ENCODE data around the gene PAK1. TPM values are rescaled to one million over a fixed set of nuclear protein-coding genes. Genes with fewer than 3 reads are reported as not detected.
"Not testable (repeated sequence)": the region's sequence is repeated elsewhere in the genome, so short reads cannot be mapped to it uniquely, and the experiment has no call there.

The PAK1 gene
- total RNA-seq, 2 donors from 2014 or later: 110 to 124 TPM

- intact Hi-C loops (cut with DNase I, micrococcal nuclease): no loop called here
- DNase-seq (no peak), ATAC-seq (no peak)
Measured at GRCh38 chr11:77340501-77340900, 133.4 kb downstream of the PAK1 start.

GRCh38 chr11:77332259-77332658 is 141.6 kb downstream of the PAK1 start:
- ATAC-seq (no peak), DNase-seq (no peak)
- intact Hi-C loops (cut with DNase I, micrococcal nuclease): no loop called here

GRCh38 chr11:77325159-77325558 is 148.7 kb downstream of the PAK1 start:
- intact Hi-C loops (cut with DNase I, micrococcal nuclease): no loop called here
- no peak for ATAC-seq
- DNase-seq: no peak

GRCh38 chr11:77324508-77324907 is 149.4 kb downstream of the PAK1 start:
- no peak for DNase-seq
- intact Hi-C loops (cut with DNase I, micrococcal nuclease): no loop called here
- ATAC-seq: no peak

GRCh38 chr11:77322926-77323590 is 150.8 kb downstream of the PAK1 start:
- no peak for DNase-seq
- intact Hi-C loops (cut with DNase I, micrococcal nuclease): no loop called here
- no peak for ATAC-seq

- intact Hi-C loops (cut with DNase I, micrococcal nuclease): no loop called here
- no peak for DNase-seq
- no peak for ATAC-seq
Measured at GRCh38 chr11:77322506-77322905, 151.4 kb downstream of the PAK1 start.

- DNase-seq (no peak), ATAC-seq (no peak)
- intact Hi-C loops (cut with DNase I, micrococcal nuclease): no loop called here
Measured at GRCh38 chr11:77320351-77320750, 153.5 kb downstream of the PAK1 start.

- intact Hi-C loops (cut with DNase I, micrococcal nuclease): no loop called here
- ATAC-seq (no peak), DNase-seq (no peak)
Measured at GRCh38 chr11:77318600-77318999, 155.3 kb downstream of the PAK1 start.

GRCh38 chr11:77316733-77317342 is 157.1 kb downstream of the PAK1 start:
- intact Hi-C loops (cut with DNase I, micrococcal nuclease): no loop called here
- DNase-seq (no peak), ATAC-seq (no peak)

GRCh38 chr11:77312107-77312506 is 161.8 kb downstream of the PAK1 start:
- DNase-seq: no peak
- no peak for ATAC-seq
- intact Hi-C loops (cut with DNase I, micrococcal nuclease): no loop called here

- ATAC-seq (no peak), DNase-seq (no peak)
- intact Hi-C loops (cut with DNase I, micrococcal nuclease): no loop called here
Measured at GRCh38 chr11:77311701-77312100, 162.2 kb downstream of the PAK1 start.

GRCh38 chr11:77310721-77311120 is 163.2 kb downstream of the PAK1 start:
- intact Hi-C loops (cut with DNase I, micrococcal nuclease): no loop called here
- ATAC-seq (no peak), DNase-seq (no peak)

GRCh38 chr11:77309401-77310085 is 164.4 kb downstream of the PAK1 start:
- intact Hi-C loops (cut with DNase I, micrococcal nuclease): no loop called here
- ATAC-seq (no peak), DNase-seq (no peak)

- ATAC-seq: no peak
- intact Hi-C loops (cut with DNase I, micrococcal nuclease): no loop called here
- no peak for DNase-seq
Measured at GRCh38 chr11:77308838-77309237, 165.1 kb downstream of the PAK1 start.

- ATAC-seq (no peak), DNase-seq (no peak)
- intact Hi-C loops (cut with DNase I, micrococcal nuclease): no loop called here
Measured at GRCh38 chr11:77303328-77303727, 170.6 kb downstream of the PAK1 start.

- DNase-seq (no peak), ATAC-seq (no peak)
Measured at GRCh38 chr11:77302752-77303151, 171.1 kb downstream of the PAK1 start.

GRCh38 chr11:77301510-77301909 is 172.4 kb downstream of the PAK1 start, which contains the start of gene GDPD4:
Gene GDPD4 (minus strand): TSS chr11:77301686. CDS start chr11:77285137, 16,549 bp downstream.
- DNase-seq: no peak
- intact Hi-C loops (cut with DNase I, micrococcal nuclease): no loop called here
- ATAC-seq: no peak

More at GRCh38 chr11:77302752-77303151, 171.1 kb downstream of the PAK1 start:
- intact Hi-C loops (cut with DNase I, micrococcal nuclease): no loop called here

GRCh38 chr11:77300695-77301094 is 173.2 kb downstream of the PAK1 start:
- intact Hi-C loops (cut with DNase I, micrococcal nuclease): no loop called here
- DNase-seq: no peak
- ATAC-seq: no peak

GRCh38 chr11:77300028-77300427 is 173.9 kb downstream of the PAK1 start:
- peak; percentile 93 for ATAC-seq
- intact Hi-C loops (cut with DNase I, micrococcal nuclease): not testable (repeated sequence)
- DNase-seq: peak in 1 of 2 donors; percentile 51

GRCh38 chr11:77299528-77299993 is 174.3 kb downstream of the PAK1 start:
- intact Hi-C loops (cut with DNase I, micrococcal nuclease): no loop called here
- DNase-seq (peak; percentile 9 to 39), ATAC-seq (peak; percentile 83)

Data from left colon (tissue), 2 donors.